ENCODE measurements around the gene MTNR1A. TPM values are rescaled to one million over a fixed set of nuclear protein-coding genes. Genes with fewer than 3 reads are reported as not detected.

The MTNR1A gene
- total and polyA plus RNA-seq, 9 of the 15 experiments (the other 6 are each of a cell fraction or from before 2014, with no cell fraction given), result 0.09 to 0.12 (median 0.10) TPM; not detected in 5

DNA sequence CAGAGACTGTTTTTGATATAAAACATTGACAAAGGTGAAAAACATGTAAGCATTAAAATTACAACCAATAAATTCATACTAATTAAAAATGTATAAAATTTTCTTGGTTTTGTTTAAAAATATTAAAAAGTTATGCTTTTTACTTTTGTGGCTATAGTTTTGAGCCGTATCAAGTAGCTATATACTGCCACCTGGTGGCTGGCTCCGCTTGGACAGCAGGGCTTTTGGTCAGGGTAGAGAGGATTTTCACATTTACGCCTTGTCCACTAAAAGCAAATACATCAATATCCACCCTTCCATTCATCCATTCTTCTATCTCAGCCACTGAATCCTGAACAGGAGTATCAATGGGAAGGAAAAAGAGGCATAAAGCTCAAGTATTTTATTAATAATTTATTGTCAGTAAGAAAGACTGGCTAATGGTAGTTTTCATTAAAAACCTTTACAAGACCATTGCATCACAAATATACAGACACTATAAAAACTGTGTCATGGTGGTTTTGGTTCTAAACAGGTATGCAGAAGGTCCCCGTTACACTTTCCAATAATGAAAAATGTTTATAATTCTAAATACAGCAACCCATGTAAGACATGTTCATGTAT, 32.1 kb upstream of the MTNR1A start:
- H3K79me2 ChIP-seq (ENCODE audit: control insufficient read depth, insufficient read depth, low read length), result no peaks in the 10 kb centered on the region

More for the DNA sequence above, 32.1 kb upstream of the MTNR1A start:
- CTCF ChIA-PET (ENCODE audit: low intra/inter-chr PET ratio), result interaction anchor here (0.8 to 2.1 kb wide), 4 partner anchors 115 to 290 kb away, joined by 3 to 22 read pairs (median 5); no protein-coding TSS in a partner anchor
- H3K9me1 ChIP-seq (ENCODE audit: control insufficient read depth, insufficient read depth, low read length), result no peaks in the 10 kb centered on the region
- peak; percentile 91 for ATAC-seq
- WGBS (ENCODE audit: insufficient coverage, low coverage, missing lambda C conversion rate), result 22% methylated on average over 4 of the region's 4 CpGs
- DNase-seq (ENCODE audit: extremely low read depth in 1 of 4, low spot score in 3 of 4), result peak; percentile 61 to 79 (median 64)
- H3K9me3 ChIP-seq (replicated peaks; ENCODE audit: control insufficient read depth, insufficient read depth, low read depth, low read length), result no peaks in the 10 kb centered on the region
- no peaks in the 10 kb centered on the region for H3K4me1 ChIP-seq (replicated peaks in 1 of 2; ENCODE audit: control insufficient read depth in 2 of 2, insufficient read depth in 2 of 2, low read length in 2 of 2)
- in situ Hi-C loops (cut with MboI), result no loop called here
- POLR2A ChIA-PET, result interaction anchor here (1.0 kb wide), 1 partner anchor 19 kb away, joined by 3 read pairs; no protein-coding TSS in a partner anchor
- peak; percentile 88 for FAIRE-seq
- H2AFZ ChIP-seq (ENCODE audit: low read depth, low read length), result no peak overlapping the region
- H3K27me3 ChIP-seq (ENCODE audit: control insufficient read depth in 2 of 2, insufficient read depth in 2 of 2, low read length in 2 of 2), result no peaks in the 10 kb centered on the region
- H3K4me3 ChIP-seq, result no peak overlapping the region
- intact Hi-C loops (cut with micrococcal nuclease), result loop anchor here (1.0 kb wide), 3 partner anchors 114 to 290 kb away; no protein-coding TSS in a partner anchor
- no TSS peak for BruUV-seq (replicated peaks)
- no peaks in the 10 kb centered on the region for H4K20me1 ChIP-seq (replicated peaks; ENCODE audit: control insufficient read depth, insufficient read depth, low read length)
- H3K27ac ChIP-seq (ENCODE audit: extremely low read depth, low read depth, low read length), result no peak overlapping the region
- TF ChIP-seq SMC3 (conservative IDR thresholded peaks at IDR 0.05; ENCODE audit: insufficient read depth, low read depth, low read length), result peak; percentile 74
- TF ChIP-seq, protein P1, sequence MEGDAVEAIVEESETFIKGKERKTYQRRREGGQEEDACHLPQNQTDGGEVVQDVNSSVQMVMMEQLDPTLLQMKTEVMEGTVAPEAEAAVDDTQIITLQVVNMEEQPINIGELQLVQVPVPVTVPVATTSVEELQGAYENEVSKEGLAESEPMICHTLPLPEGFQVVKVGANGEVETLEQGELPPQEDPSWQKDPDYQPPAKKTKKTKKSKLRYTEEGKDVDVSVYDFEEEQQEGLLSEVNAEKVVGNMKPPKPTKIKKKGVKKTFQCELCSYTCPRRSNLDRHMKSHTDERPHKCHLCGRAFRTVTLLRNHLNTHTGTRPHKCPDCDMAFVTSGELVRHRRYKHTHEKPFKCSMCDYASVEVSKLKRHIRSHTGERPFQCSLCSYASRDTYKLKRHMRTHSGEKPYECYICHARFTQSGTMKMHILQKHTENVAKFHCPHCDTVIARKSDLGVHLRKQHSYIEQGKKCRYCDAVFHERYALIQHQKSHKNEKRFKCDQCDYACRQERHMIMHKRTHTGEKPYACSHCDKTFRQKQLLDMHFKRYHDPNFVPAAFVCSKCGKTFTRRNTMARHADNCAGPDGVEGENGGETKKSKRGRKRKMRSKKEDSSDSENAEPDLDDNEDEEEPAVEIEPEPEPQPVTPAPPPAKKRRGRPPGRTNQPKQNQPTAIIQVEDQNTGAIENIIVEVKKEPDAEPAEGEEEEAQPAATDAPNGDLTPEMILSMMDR (IDR thresholded peaks at IDR 0.05 in 2 of 3, conservative IDR thresholded peaks at IDR 0.05 in 1 of 3; ENCODE audit: insufficient read depth in 2 of 3, low read depth in 1 of 3, low read length in 3 of 3), result peak; percentile 72 to 83 (median 74)
- TF ChIP-seq HNRNPK (IDR thresholded peaks at IDR 0.05; ENCODE audit: low read depth, low read length, poor library complexity, severe bottlenecking), result no peak
- peak; percentile 79 to 85 for TF ChIP-seq RAD21 (CRISPR knock-in tag; conservative IDR thresholded peaks at IDR 0.05 in 1 of 2, IDR thresholded peaks at IDR 0.05 in 1 of 2)
- TF ChIP-seq, protein P2, sequence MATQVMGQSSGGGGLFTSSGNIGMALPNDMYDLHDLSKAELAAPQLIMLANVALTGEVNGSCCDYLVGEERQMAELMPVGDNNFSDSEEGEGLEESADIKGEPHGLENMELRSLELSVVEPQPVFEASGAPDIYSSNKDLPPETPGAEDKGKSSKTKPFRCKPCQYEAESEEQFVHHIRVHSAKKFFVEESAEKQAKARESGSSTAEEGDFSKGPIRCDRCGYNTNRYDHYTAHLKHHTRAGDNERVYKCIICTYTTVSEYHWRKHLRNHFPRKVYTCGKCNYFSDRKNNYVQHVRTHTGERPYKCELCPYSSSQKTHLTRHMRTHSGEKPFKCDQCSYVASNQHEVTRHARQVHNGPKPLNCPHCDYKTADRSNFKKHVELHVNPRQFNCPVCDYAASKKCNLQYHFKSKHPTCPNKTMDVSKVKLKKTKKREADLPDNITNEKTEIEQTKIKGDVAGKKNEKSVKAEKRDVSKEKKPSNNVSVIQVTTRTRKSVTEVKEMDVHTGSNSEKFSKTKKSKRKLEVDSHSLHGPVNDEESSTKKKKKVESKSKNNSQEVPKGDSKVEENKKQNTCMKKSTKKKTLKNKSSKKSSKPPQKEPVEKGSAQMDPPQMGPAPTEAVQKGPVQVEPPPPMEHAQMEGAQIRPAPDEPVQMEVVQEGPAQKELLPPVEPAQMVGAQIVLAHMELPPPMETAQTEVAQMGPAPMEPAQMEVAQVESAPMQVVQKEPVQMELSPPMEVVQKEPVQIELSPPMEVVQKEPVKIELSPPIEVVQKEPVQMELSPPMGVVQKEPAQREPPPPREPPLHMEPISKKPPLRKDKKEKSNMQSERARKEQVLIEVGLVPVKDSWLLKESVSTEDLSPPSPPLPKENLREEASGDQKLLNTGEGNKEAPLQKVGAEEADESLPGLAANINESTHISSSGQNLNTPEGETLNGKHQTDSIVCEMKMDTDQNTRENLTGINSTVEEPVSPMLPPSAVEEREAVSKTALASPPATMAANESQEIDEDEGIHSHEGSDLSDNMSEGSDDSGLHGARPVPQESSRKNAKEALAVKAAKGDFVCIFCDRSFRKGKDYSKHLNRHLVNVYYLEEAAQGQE (IDR thresholded peaks at IDR 0.05; ENCODE audit: borderline replicate concordance), result peak; percentile 74
- TF ChIP-seq, protein P2 (CRISPR knock-in tag; IDR thresholded peaks at IDR 0.05; ENCODE audit: low read depth), result no peak
- TF ChIP-seq, protein P3, sequence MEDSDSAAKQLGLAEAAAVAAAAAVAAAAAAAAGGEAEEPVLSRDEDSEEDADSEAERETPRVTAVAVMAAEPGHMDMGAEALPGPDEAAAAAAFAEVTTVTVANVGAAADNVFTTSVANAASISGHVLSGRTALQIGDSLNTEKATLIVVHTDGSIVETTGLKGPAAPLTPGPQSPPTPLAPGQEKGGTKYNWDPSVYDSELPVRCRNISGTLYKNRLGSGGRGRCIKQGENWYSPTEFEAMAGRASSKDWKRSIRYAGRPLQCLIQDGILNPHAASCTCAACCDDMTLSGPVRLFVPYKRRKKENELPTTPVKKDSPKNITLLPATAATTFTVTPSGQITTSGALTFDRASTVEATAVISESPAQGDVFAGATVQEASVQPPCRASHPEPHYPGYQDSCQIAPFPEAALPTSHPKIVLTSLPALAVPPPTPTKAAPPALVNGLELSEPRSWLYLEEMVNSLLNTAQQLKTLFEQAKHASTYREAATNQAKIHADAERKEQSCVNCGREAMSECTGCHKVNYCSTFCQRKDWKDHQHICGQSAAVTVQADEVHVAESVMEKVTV (CRISPR knock-in tag; IDR thresholded peaks at IDR 0.05), result peak; percentile 79
- no peak overlapping the region for H3K4me2 ChIP-seq (ENCODE audit: insufficient read depth, low read length)
- no peak overlapping the region for H3K9ac ChIP-seq (ENCODE audit: insufficient read depth in 1 of 2, low read depth in 2 of 2, low read length in 2 of 2)
- peaks cover 9% of the 10 kb centered on the region; the same call in 1 of the 3 replicates for H3K36me3 ChIP-seq (ENCODE audit: control insufficient read depth, insufficient read depth, low read length)
